CD4-positive, CD25-positive, alpha-beta regulatory T cell (primary cell): ENCODE measurements around the gene EMX2. TPM values are rescaled to one million over a fixed set of nuclear protein-coding genes. Genes with fewer than 3 reads are reported as not detected.

Experiments used
- ATAC-seq, 2 donors: fragments of 150-1000 bp; cut with Tn5 transposase; one replicate each; pipeline ENCODE4 v1.10.0; 2021; ENCODE audit warnings: low read depth in 2 of 2, moderate number of reproducible peaks in 2 of 2, moderate library complexity in 1 of 2
- DNase-seq, 3 donors: peaks; one replicate each; pipeline versions ENCODE4 v3.0.0 to v3.0.0-alpha.2; 2012 to 2022; ENCODE audit warnings: mixed read lengths in 1 of 3
- H3K27ac ChIP-seq: one replicate; pipeline ENCODE4 v1.7.0; 2013; ENCODE audit warnings: mild to moderate bottlenecking, low read length; ENCODE audit not compliant: insufficient read depth, poor library complexity, severe bottlenecking
- H3K27me3 ChIP-seq: one replicate; pipeline ENCODE4 v1.7.0; 2013; ENCODE audit warnings: low read length; ENCODE audit not compliant: control insufficient read depth, insufficient read depth
- H3K36me3 ChIP-seq: one replicate; pipeline ENCODE4 v1.7.0; 2013; ENCODE audit warnings: mild to moderate bottlenecking, low read length, moderate library complexity; ENCODE audit not compliant: control insufficient read depth, insufficient read depth
- H3K4me1 ChIP-seq: 2 replicates; pipeline ENCODE4 v1.7.0; 2013; ENCODE audit warnings: mild to moderate bottlenecking, low read length; ENCODE audit not compliant: insufficient read depth, control insufficient read depth, poor library complexity, severe bottlenecking
- H3K4me3 ChIP-seq: one replicate; pipeline ENCODE4 v1.7.0; 2013; ENCODE audit warnings: low read depth, mild to moderate bottlenecking, low read length, moderate library complexity
- H3K9me3 ChIP-seq, 2 experiments: 1 replicate in 1 of 2; 2 replicates in 1 of 2; pipeline ENCODE4 v1.7.0; 2013; ENCODE audit warnings: low read length in 2 of 2, mild to moderate bottlenecking in 1 of 2, moderate library complexity in 1 of 2; ENCODE audit not compliant: control insufficient read depth in 2 of 2
- H3K27ac Mint-ChIP-seq, 3 donors: one replicate each; pipeline ENCODE4 v1.8.0; 2020 to 2022; ENCODE audit warnings: mild to moderate bottlenecking in 3 of 3, mixed read lengths in 3 of 3, moderate library complexity in 2 of 3
- H3K27me3 Mint-ChIP-seq: one replicate; pipeline ENCODE4 v1.8.0; 2022; ENCODE audit warnings: mild to moderate bottlenecking, mixed read lengths
- H3K36me3 Mint-ChIP-seq: one replicate; pipeline ENCODE4 v1.8.0; 2020; ENCODE audit warnings: mixed read lengths
- H3K4me1 Mint-ChIP-seq, 4 donors: one replicate each; pipeline ENCODE4 v1.8.0; 2020 to 2022; ENCODE audit warnings: mixed read lengths in 4 of 4, mild to moderate bottlenecking in 1 of 4
- H3K4me3 Mint-ChIP-seq, 4 donors: one replicate each; pipeline ENCODE4 v1.8.0; 2020 to 2022; ENCODE audit warnings: mild to moderate bottlenecking in 4 of 4, mixed read lengths in 4 of 4, moderate library complexity in 3 of 4
- H3K9me3 Mint-ChIP-seq, 7 donors: one replicate each; pipeline ENCODE4 v1.8.0; 2020 to 2022; ENCODE audit warnings: mixed read lengths in 7 of 7, mild to moderate bottlenecking in 3 of 7, moderate library complexity in 2 of 7
- polyA plus RNA-seq, 4 donors: library from polyadenylated mRNA; unstranded; fragments of 300-500 nt; fragmentation: Illumina TruSeq; gene quantifications; one replicate each; pipeline ENCODE4 v1.2.3, GENCODE V29; 2021
- total RNA-seq: library from RNA; stranded (reverse); gene quantifications from one replicate; pipeline ENCODE4 v1.2.3, GENCODE V29; 2022

EMX2 gene
- total and polyA plus RNA-seq, 5 donors from 2014 or later = not detected

DNA sequence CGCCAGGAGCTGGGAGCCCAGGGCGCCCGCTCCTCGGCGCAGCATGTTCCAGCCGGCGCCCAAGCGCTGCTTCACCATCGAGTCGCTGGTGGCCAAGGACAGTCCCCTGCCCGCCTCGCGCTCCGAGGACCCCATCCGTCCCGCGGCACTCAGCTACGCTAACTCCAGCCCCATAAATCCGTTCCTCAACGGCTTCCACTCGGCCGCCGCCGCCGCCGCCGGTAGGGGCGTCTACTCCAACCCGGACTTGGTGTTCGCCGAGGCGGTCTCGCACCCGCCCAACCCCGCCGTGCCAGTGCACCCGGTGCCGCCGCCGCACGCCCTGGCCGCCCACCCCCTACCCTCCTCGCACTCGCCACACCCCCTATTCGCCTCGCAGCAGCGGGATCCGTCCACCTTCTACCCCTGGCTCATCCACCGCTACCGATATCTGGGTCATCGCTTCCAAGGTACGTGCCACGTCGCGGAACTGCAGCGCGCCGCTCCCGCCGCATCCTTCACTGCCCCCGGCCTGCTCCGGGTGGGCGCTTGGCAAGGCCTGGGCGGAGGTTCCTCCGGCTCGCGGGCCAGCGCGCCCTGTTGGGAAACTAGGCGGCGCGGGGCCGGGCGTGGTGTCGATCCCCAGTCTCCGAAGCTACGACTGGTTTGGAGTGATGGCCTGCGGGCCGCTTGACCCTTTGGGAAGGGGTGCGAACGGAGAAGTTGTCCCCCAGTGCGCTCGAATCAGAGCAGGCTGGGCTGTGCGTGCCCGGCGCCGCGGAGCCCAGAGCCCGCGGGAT, 868 bp downstream of the EMX2 start:
- Histone ChIP-seq H3K27ac (no peak overlapping the region), H3K4me1 (peaks cover 16% of the 10 kb centered on the region), H3K4me3 (no peak overlapping the region), H3K36me3 (no peaks in the 10 kb centered on the region), H3K27me3 (peaks cover 32% of the 10 kb centered on the region), H3K9me3 (no peaks in the 10 kb centered on the region)
- Mint-ChIP-seq H3K27ac (no peak overlapping the region), H3K9me3 (peaks cover 0 to 5% (median 1%) of the 10 kb centered on the region in 7 donors), H3K4me3 (peak overlapping the region in 1 of 4 donors; percentile 46), H3K27me3 (peaks cover 82% of the 10 kb centered on the region), H3K36me3 (no peaks in the 10 kb centered on the region), H3K4me1 (peaks cover 0 to 32% (median 8%) of the 10 kb centered on the region in 4 donors)
- ATAC-seq (no peak), DNase-seq (peak in 1 of 3 donors; percentile 26)

DNA sequence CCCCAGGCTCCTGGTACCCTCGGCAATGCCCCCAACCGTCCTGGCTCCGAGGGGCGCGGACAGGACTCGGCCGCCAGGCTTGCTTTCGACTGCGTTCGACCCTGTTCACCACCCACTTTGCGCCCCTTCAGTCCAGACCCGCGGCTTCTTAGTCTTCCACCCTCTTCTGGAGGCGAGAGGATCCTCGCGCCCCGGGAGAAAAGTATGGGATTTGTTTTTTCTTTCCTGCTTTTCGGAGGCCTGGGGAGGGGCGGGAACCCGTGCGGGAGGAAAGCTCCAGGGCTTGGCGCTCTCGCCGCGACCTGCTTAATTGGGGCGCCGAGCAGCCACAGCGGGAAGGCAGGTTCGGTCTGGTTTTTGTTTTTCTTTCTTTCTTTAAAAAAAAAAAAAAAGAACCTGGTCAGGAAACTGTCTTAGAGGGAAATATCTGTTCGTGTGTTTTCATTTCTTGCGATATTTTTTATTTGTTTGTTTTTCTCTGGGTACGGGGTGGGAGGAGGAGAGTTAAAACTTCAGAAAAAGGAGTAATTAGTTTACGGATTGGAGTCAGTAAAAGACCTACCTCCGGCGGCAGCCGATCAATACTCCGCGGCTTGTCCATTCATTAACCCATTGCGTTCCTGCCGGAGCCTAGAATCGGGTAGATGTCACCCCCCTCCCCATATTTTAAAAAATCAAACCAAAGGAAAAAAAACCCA, 1.6 kb downstream of the EMX2 start:
- Mint-ChIP-seq H3K4me1 (peaks cover 0 to 32% (median 8%) of the 10 kb centered on the region in 4 donors), H3K4me3 (peak overlapping the region in 2 of 4 donors; percentile 60 to 68), H3K27ac (no peak overlapping the region)

DNA sequence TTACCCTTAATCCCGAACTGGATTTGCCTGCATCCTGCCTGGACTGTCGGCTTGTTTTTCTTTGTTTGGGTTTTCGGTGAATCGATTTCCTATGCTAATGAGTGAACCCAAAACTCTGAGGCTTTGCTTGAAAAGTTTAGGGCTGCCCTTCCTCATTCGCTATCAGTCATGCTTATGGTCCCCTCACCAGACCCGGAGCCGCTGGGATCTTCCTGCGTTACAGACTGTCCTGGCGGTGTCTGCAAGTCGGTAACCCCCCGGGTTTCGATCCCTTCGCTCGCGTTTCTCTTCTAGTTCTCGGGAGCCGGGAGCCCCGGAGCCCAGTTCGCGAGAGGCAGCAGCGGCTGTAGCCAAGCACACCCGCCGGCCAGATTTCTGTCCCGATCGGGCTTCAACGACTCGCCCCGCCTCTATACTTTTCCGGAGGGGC, 2.2 kb downstream of the EMX2 start:
- Mint-ChIP-seq H3K4me3 (peak overlapping the region in 2 of 4 donors; percentile 60 to 68), H3K27me3 (peaks cover 82% of the 10 kb centered on the region), H3K27ac (peak overlapping the region in 1 of 3 donors; percentile 86), H3K36me3 (no peaks in the 10 kb centered on the region), H3K9me3 (peaks cover 0 to 5% (median 1%) of the 10 kb centered on the region in 7 donors), H3K4me1 (peaks cover 0 to 32% (median 8%) of the 10 kb centered on the region in 4 donors)
- ATAC-seq (no peak), DNase-seq (no peak)
- Histone ChIP-seq H3K36me3 (no peaks in the 10 kb centered on the region), H3K27ac (no peak overlapping the region), H3K4me1 (peaks cover 16% of the 10 kb centered on the region), H3K9me3 (no peaks in the 10 kb centered on the region), H3K27me3 (peaks cover 28% of the 10 kb centered on the region), H3K4me3 (no peak overlapping the region)

More for the DNA sequence above, 1.6 kb downstream of the EMX2 start:
- Mint-ChIP-seq H3K36me3 (no peaks in the 10 kb centered on the region), H3K27me3 (peaks cover 82% of the 10 kb centered on the region), H3K9me3 (peaks cover 0 to 5% (median 1%) of the 10 kb centered on the region in 7 donors)
- no peak for DNase-seq
- no peaks in the 10 kb centered on the region for H3K36me3 ChIP-seq
- H3K27me3 ChIP-seq = peaks cover 27% of the 10 kb centered on the region
- H3K4me1 ChIP-seq = peaks cover 16% of the 10 kb centered on the region
- ATAC-seq = no peak
- no peaks in the 10 kb centered on the region for H3K9me3 ChIP-seq
- H3K4me3 ChIP-seq = no peak overlapping the region
- no peak overlapping the region for H3K27ac ChIP-seq

DNA sequence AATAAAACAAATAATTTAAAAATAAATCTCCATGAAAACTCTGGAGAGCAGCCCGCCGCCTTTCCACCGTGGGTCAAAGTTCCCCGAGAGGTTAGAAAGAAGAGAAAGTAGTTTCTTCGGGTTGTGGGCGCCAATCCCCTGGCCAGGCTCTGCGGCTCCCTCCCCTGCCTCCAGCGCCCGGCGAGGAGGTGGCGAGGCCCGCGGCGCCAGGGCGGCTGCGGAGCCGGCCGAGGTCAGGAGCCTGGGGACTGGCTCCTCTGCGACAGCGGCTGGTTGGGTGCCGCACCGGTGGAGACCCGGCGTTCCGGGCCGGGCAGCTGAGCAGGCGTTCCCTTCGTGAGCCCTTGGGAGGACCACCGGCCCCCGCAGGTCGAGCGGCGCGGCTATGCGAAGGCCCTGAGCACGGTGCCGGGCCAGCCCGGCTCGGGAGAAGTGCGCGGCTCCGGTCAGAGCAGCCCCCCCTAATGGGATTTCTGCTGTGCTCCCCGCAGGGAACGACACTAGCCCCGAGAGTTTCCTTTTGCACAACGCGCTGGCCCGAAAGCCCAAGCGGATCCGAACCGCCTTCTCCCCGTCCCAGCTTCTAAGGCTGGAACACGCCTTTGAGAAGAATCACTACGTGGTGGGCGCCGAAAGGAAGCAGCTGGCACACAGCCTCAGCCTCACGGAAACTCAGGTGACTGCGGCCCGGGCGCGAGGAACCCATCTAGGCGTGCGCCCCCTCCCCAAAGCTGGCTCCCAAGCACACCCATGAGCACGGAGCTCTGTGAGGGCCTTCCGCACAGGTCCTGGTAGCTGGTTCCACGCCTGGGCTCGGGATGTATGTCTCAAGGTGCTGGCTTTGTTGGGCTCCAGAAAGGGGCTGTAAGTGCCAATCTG, 2.8 kb downstream of the EMX2 start:
- ATAC-seq (no peak), DNase-seq (no peak)
- Histone ChIP-seq H3K27ac (no peak overlapping the region), H3K9me3 (no peaks in the 10 kb centered on the region), H3K36me3 (no peaks in the 10 kb centered on the region), H3K4me3 (no peak overlapping the region), H3K27me3 (peaks cover 34% of the 10 kb centered on the region), H3K4me1 (peaks cover 16% of the 10 kb centered on the region)
- Mint-ChIP-seq H3K27ac (peak overlapping the region in 1 of 3 donors; percentile 54), H3K4me1 (peaks cover 0 to 32% (median 8%) of the 10 kb centered on the region in 4 donors), H3K9me3 (peaks cover 0 to 5% (median 1%) of the 10 kb centered on the region in 7 donors), H3K4me3 (peak overlapping the region in 1 of 4 donors; percentile 44), H3K36me3 (no peaks in the 10 kb centered on the region), H3K27me3 (peaks cover 82% of the 10 kb centered on the region)

DNA sequence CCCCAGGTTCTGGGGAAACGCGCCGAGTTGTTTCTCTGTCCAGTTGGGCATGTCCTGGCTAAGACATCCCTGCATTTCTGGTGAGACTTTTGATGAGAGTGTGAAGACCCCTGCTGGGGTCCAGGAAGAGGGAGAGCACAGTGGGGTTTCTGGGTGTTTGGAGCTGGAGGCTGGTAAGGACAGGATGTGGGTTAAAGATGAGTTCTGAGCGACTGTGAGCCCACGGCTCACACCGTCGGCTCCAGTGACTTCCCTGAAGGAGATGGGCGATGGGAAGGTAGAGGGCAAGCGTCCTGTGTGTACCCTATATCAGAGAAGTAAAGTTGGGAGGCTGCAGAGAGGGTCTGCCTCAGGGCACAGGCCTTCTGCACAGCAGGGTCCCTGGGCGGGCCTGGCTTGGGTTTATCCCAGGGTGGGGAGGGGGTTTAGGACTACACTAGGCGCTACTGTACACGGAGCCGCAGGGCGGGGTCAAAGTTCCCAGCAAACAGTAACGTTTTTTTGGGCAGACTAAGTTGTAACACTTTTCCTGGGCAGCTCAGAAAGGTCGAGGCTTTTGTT, 3.6 kb downstream of the EMX2 start:
- H3K27ac Mint-ChIP-seq = peak overlapping the region in 1 of 3 donors; percentile 54
- H3K27me3 ChIP-seq = peaks cover 34% of the 10 kb centered on the region

DNA sequence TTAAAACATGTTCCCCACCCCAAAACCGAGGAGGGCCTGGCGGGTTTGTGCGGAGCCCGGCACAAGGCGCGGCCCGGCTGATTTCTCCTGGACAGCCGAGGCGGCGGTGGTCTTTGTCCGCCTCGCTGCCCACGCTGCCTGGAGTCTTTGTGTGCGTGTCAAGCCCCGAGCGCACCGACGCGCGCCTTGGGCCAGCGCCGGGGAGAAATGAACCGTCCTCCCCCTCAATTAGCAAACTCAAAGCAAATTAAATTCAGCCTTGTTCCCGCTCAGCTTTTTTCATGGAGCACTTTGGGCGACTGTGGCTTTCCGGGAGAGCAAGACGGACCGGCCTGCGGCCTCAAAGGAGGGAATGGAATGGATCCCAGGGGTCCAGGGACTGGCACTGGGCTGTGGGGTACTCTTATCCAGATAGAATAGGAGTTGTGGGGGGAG, 4.1 kb downstream of the EMX2 start:
- Mint-ChIP-seq H3K27ac (no peak overlapping the region), H3K4me1 (peaks cover 0 to 27% (median 7%) of the 10 kb centered on the region in 4 donors), H3K27me3 (peaks cover 82% of the 10 kb centered on the region), H3K9me3 (peaks cover 0 to 6% (median 0%) of the 10 kb centered on the region in 7 donors), H3K36me3 (no peaks in the 10 kb centered on the region), H3K4me3 (no peak overlapping the region)
- Histone ChIP-seq H3K27ac (no peak overlapping the region), H3K27me3 (peaks cover 32% of the 10 kb centered on the region), H3K4me1 (peaks cover 16% of the 10 kb centered on the region), H3K36me3 (no peaks in the 10 kb centered on the region), H3K4me3 (no peak overlapping the region), H3K9me3 (no peaks in the 10 kb centered on the region)
- DNase-seq (no peak), ATAC-seq (no peak)

More for the DNA sequence above, 3.6 kb downstream of the EMX2 start:
- DNase-seq (no peak), ATAC-seq (no peak)
- Histone ChIP-seq H3K9me3 (no peaks in the 10 kb centered on the region), H3K36me3 (no peaks in the 10 kb centered on the region), H3K27ac (no peak overlapping the region), H3K4me3 (no peak overlapping the region), H3K4me1 (peaks cover 16% of the 10 kb centered on the region)
- Mint-ChIP-seq H3K36me3 (no peaks in the 10 kb centered on the region), H3K27me3 (peaks cover 82% of the 10 kb centered on the region), H3K4me1 (peaks cover 0 to 31% (median 8%) of the 10 kb centered on the region in 4 donors), H3K4me3 (peak overlapping the region in 3 of 4 donors; percentile 4 to 44 (median 35)), H3K9me3 (peaks cover 0 to 5% (median 0%) of the 10 kb centered on the region in 7 donors)
